Parathyroid adenoma (tissue), 2 donors: ENCODE measurements around the gene JUN.

Experiments
- H2AFZ ChIP-seq: fragments of 300-600 bp; sonication (generic); one replicate; pipeline ENCODE4 v1.7.0; 2017; ENCODE audit warnings: antibody characterized with exemption, mild to moderate bottlenecking
- H3K27ac ChIP-seq: fragments of 300-600 bp; sonication (generic); one replicate; pipeline ENCODE4 v1.7.0; 2017
- H3K27me3 ChIP-seq: fragments of 300-600 bp; sonication (generic); one replicate; pipeline ENCODE4 v1.7.0; 2017; ENCODE audit warnings: low read length; ENCODE audit not compliant: control insufficient read depth, insufficient read depth
- H3K36me3 ChIP-seq: fragments of 300-600 bp; sonication (generic); one replicate; pipeline ENCODE4 v1.7.0; 2017; ENCODE audit warnings: low read length; ENCODE audit not compliant: control insufficient read depth, insufficient read depth
- H3K4me1 ChIP-seq: fragments of 300-600 bp; sonication (generic); one replicate; pipeline ENCODE4 v1.7.0; 2017; ENCODE audit warnings: control low read depth
- H3K4me2 ChIP-seq: fragments of 300-600 bp; sonication (generic); one replicate; pipeline ENCODE4 v1.7.0; 2017; ENCODE audit warnings: low read length
- H3K4me3 ChIP-seq: fragments of 300-600 bp; sonication (generic); one replicate; pipeline ENCODE4 v1.7.0; 2017; ENCODE audit warnings: low read depth, low read length
- H3K79me2 ChIP-seq: fragments of 300-600 bp; sonication (generic); one replicate; pipeline ENCODE4 v1.7.0; 2017; ENCODE audit warnings: control low read depth
- H3K9ac ChIP-seq: fragments of 300-600 bp; sonication (generic); one replicate; pipeline ENCODE4 v1.7.0; 2017; ENCODE audit warnings: mild to moderate bottlenecking
- H3K9me3 ChIP-seq: fragments of 300-600 bp; sonication (generic); one replicate; pipeline ENCODE4 v1.7.0; 2017; ENCODE audit warnings: low read length; ENCODE audit not compliant: control insufficient read depth
- CTCF ChIP-seq: fragments of 300-600 bp; sonication (generic); IDR thresholded peaks from one replicate; pipeline ENCODE4 v1.7.0; 2017; ENCODE audit warnings: antibody characterized with exemption, mild to moderate bottlenecking
- donor health status: primary hyperparathyroidism.

JUN gene

DNA sequence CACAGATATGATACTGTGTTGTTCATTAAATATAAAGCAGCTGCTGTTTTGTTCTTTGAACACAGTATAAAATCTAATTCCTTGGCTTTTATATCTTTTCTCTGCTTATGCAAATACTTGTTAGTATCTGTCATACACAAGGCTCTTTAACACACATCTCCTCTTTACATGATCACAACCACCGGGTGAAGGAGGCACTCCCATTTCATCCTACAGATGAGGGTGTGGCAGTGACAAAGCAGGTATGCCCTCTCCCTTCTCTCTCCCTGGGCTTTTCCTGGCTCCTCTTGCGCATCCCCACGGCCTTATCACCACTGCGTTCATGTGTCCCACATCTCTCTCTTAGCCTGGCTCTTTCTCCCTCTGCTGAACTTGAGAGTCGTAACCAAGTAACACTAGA is 38.2 kb downstream of the JUN start:
- H3K27ac ChIP-seq, result no peak overlapping the region
- no peaks in the 10 kb centered on the region for H3K4me1 ChIP-seq
- TF ChIP-seq CTCF, result no peak

GRCh38 chr1:58745117-58745516 is 38.7 kb downstream of the JUN start:
- no peaks in the 10 kb centered on the region for H3K9me3 ChIP-seq
- H3K4me1 ChIP-seq, result no peaks in the 10 kb centered on the region
- no peaks in the 10 kb centered on the region for H3K36me3 ChIP-seq
- H3K4me3 ChIP-seq, result no peak overlapping the region
- H2AFZ ChIP-seq, result no peak overlapping the region
- no peaks in the 10 kb centered on the region for H3K79me2 ChIP-seq
- no peak overlapping the region for H3K4me2 ChIP-seq
- H3K9ac ChIP-seq, result no peak overlapping the region
- no peaks in the 10 kb centered on the region for H3K27me3 ChIP-seq
- TF ChIP-seq CTCF, result no peak
- H3K27ac ChIP-seq, result no peak overlapping the region

More for the DNA sequence above, 38.2 kb downstream of the JUN start:
- Histone ChIP-seq H3K4me2 (no peak overlapping the region), H3K4me3 (no peak overlapping the region), H2AFZ (no peak overlapping the region), H3K9me3 (no peaks in the 10 kb centered on the region), H3K79me2 (no peaks in the 10 kb centered on the region), H3K27me3 (no peaks in the 10 kb centered on the region), H3K36me3 (no peaks in the 10 kb centered on the region), H3K9ac (no peak overlapping the region)

GRCh38 chr1:58741678-58742553 is 41.9 kb downstream of the JUN start:
- Histone ChIP-seq H2AFZ (no peak overlapping the region), H3K27me3 (no peaks in the 10 kb centered on the region), H3K27ac (no peak overlapping the region), H3K79me2 (no peaks in the 10 kb centered on the region), H3K9me3 (no peaks in the 10 kb centered on the region), H3K4me3 (no peak overlapping the region), H3K9ac (no peak overlapping the region), H3K4me1 (no peaks in the 10 kb centered on the region), H3K36me3 (no peaks in the 10 kb centered on the region), H3K4me2 (no peak overlapping the region)
- TF ChIP-seq CTCF, result no peak

GRCh38 chr1:58739856-58740466 is 43.9 kb downstream of the JUN start:
- H3K4me3 ChIP-seq, result no peak overlapping the region
- H3K9me3 ChIP-seq, result no peaks in the 10 kb centered on the region
- no peaks in the 10 kb centered on the region for H3K79me2 ChIP-seq
- H3K4me2 ChIP-seq, result no peak overlapping the region
- H3K27ac ChIP-seq, result no peak overlapping the region
- no peak overlapping the region for H2AFZ ChIP-seq
- no peaks in the 10 kb centered on the region for H3K36me3 ChIP-seq
- H3K9ac ChIP-seq, result no peak overlapping the region
- peak; percentile 71 for TF ChIP-seq CTCF
- H3K4me1 ChIP-seq, result no peaks in the 10 kb centered on the region
- no peaks in the 10 kb centered on the region for H3K27me3 ChIP-seq
